ENCODE results near the gene NECTIN4.
"Not testable (repeated sequence)": the region's sequence is repeated elsewhere in the genome, so short reads cannot be mapped to it uniquely, and the experiment has no call there.

NECTIN4 gene

GRCh38 chr1:161054232-161054631, 35.1 kb downstream of the NECTIN4 start:
- DNase-seq (ENCODE audit: low spot score), result no peak

GRCh38 chr1:161052899-161053298, 36.5 kb downstream of the NECTIN4 start:
- DNase-seq (ENCODE audit: low spot score), result no peak

- no peak for DNase-seq (ENCODE audit: low spot score)
These were observed 38.1 kb downstream of the NECTIN4 start for GRCh38 chr1:161051219-161051618.

GRCh38 chr1:161048949-161049722, 40.2 kb downstream of the NECTIN4 start:
- no peak for DNase-seq (ENCODE audit: low spot score)

- no peak for DNase-seq (ENCODE audit: low spot score)
These were observed 41.6 kb downstream of the NECTIN4 start for GRCh38 chr1:161047436-161048420.

- no peak for DNase-seq (ENCODE audit: low spot score)
These were observed 42.6 kb downstream of the NECTIN4 start for GRCh38 chr1:161046605-161047228.

GRCh38 chr1:161045736-161046604, 43.4 kb downstream of the NECTIN4 start, which contains the start of gene USF1:
Gene USF1, minus strand, starts transcription at chr1:161045977. Its CDS starts 2,702 bp downstream, at chr1:161043275.
- peak; percentile 95 for DNase-seq (ENCODE audit: low spot score)

- peak; percentile 72 for DNase-seq (ENCODE audit: low spot score)
These were observed 44.2 kb downstream of the NECTIN4 start for GRCh38 chr1:161044908-161045735.

- DNase-seq (ENCODE audit: low spot score), result peak; percentile 68
These were observed 44.8 kb downstream of the NECTIN4 start for GRCh38 chr1:161044535-161044907.

GRCh38 chr1:161039546-161039945, 49.8 kb downstream of the NECTIN4 start:
- no peak for DNase-seq (ENCODE audit: low spot score)

GRCh38 chr1:161039154-161039545, 50.2 kb downstream of the NECTIN4 start:
- no peak for DNase-seq (ENCODE audit: low spot score)

- peak; percentile 83 for DNase-seq (ENCODE audit: low spot score)
These were observed 50.7 kb downstream of the NECTIN4 start, which contains the start of gene TSTD1 for GRCh38 chr1:161038523-161039153. Gene TSTD1, minus strand, starts transcription at chr1:161038964. Its CDS starts 75 bp downstream, at chr1:161038889.

GRCh38 chr1:161037661-161038522, 51.5 kb downstream of the NECTIN4 start:
- DNase-seq (ENCODE audit: low spot score), result no peak

- DNase-seq (ENCODE audit: low spot score), result peak; percentile 55
These were observed 55.6 kb downstream of the NECTIN4 start for GRCh38 chr1:161033751-161034150.

- DNase-seq (ENCODE audit: low spot score), result no peak
These were observed 56.9 kb downstream of the NECTIN4 start for GRCh38 chr1:161032409-161032808.

- DNase-seq (ENCODE audit: low spot score), result no peak
These were observed 57.5 kb downstream of the NECTIN4 start for GRCh38 chr1:161031874-161032273.

- DNase-seq (ENCODE audit: low spot score), result not testable (repeated sequence)
These were observed 59.9 kb downstream of the NECTIN4 start for GRCh38 chr1:161029466-161029865.

GRCh38 chr1:161026954-161027353, 62.4 kb downstream of the NECTIN4 start:
- DNase-seq (ENCODE audit: low spot score), result not testable (repeated sequence)

- DNase-seq (ENCODE audit: low spot score), result not testable (repeated sequence)
These were observed 66.9 kb downstream of the NECTIN4 start for GRCh38 chr1:161022432-161022831.
